Ovary (tissue), 9 donors: ENCODE data around the gene VPS37B. TPM values are rescaled to one million over a fixed set of nuclear protein-coding genes. Genes with fewer than 3 reads are reported as not detected.

ENCODE experiments used
- DNase-seq, 5 donors: peaks; one replicate each; pipeline ENCODE4 v3.0.0-alpha.2; 2019 to 2020
- H3K27ac ChIP-seq, 2 donors: fragments of 200-600 bp; one replicate each; pipeline versions ENCODE4 v1.5.1 to v1.8.0; 2019 to 2022
- H3K27me3 ChIP-seq: fragments of 200-600 bp; one replicate; pipeline ENCODE4 v1.8.0; 2022
- H3K36me3 ChIP-seq: fragments of 200-600 bp; sonication (generic); one replicate; pipeline ENCODE4 v1.5.1; 2019
- H3K4me1 ChIP-seq: one replicate; pipeline ENCODE4 v1.8.1; 2013; ENCODE audit warnings: mild to moderate bottlenecking, moderate library complexity; ENCODE audit not compliant: insufficient read depth
- H3K4me3 ChIP-seq: fragments of 200-600 bp; sonication (generic); one replicate; pipeline ENCODE4 v1.5.1; 2017
- H3K9me3 ChIP-seq, 2 donors: fragments of 200-600 bp in 1 of 2; sonication (generic) in 1 of 2; one replicate each; pipeline versions ENCODE4 v1.5.1 to v1.8.1; 2013 to 2019; ENCODE audit warnings: mild to moderate bottlenecking in 1 of 2, moderate library complexity in 1 of 2
- EP300 ChIP-seq: sonication (generic); formaldehyde crosslinking; IDR thresholded peaks from one replicate; pipeline ENCODE4 v1.6.1; 2017; ENCODE audit warnings: antibody characterized with exemption
- POLR2A ChIP-seq: fragments of 450-650 bp; IDR thresholded peaks from one replicate; pipeline ENCODE4 v1.6.1; 2017; ENCODE audit warnings: antibody characterized with exemption, mild to moderate bottlenecking, moderate library complexity
- WGBS, 3 donors: extraction: QIAGEN DNeasy Blood & Tissue Kit in 1 of 3; methylation state at CpG; one replicate each; pipeline versions ENCODE4 v1.1.5 to v1.1.7; 2013 to 2017; 5-methylcytosine and 5-hydroxymethylcytosine counted together
- intact Hi-C, 4 donors: fragments of 100-400 bp; cut with DNase I; formaldehyde crosslinking; loops; one replicate each; pipeline versions ENCODE4 v1.11.0 to v1.15.1; 2022 to 2023
- polyA plus RNA-seq, 2 donors: library from polyadenylated mRNA; stranded (reverse); fragments of 200-250 nt in 1 of 2; fragments of 350-450 nt in 1 of 2; fragmentation: Illumina TruSeq in 1 of 2; extraction: RNeasy Lipid Tissue Mini Kit (QIAGEN cat#74804) in 1 of 2; gene quantifications; one replicate each; pipeline ENCODE4 v1.2.3, GENCODE V29; 2013 to 2014
- total RNA-seq, 7 donors: library from RNA; depleted of rRNA in 2 of 7; stranded (reverse); fragments of >200 nt in 2 of 7; fragmentation: NEBNext Ultra II Directional in 3 of 7; extraction: Animal tissue kit (Norgen Biotek cat#: 25700) in 3 of 7; gene quantifications; one replicate each; pipeline versions ENCODE4 v1.1.0 to v1.2.4, GENCODE V29; 2016 to 2023
- TF ChIP-seq, protein P1 (sequence below), 3 donors: fragments of 450-650 bp in 2 of 3; fragments of 200-600 bp in 1 of 3; IDR thresholded peaks; one replicate each; pipeline versions ENCODE4 v1.5.1 to v1.8.0; 2016 to 2022; ENCODE audit warnings: antibody characterized with exemption in 3 of 3, mild to moderate bottlenecking in 1 of 3
- donor health status: DM: no; HTN: no; CAD: no; lungs with moderate emphysema.
- donor health status: DM: no; HTN: no; CAD: no.
- donor health status: Bipolar disorder and iron deficiency.
- donor health status: DM: yes; HTN: yes; CAD: no.
- donor health status: DM: no; HTN: no; CAD: no.
- donor health status: DM: yes; HTN: yes; CAD: no.

VPS37B gene
- total and polyA plus RNA-seq, 9 donors, result 9.5 to 44.3 (median 12.1) TPM

DNA sequence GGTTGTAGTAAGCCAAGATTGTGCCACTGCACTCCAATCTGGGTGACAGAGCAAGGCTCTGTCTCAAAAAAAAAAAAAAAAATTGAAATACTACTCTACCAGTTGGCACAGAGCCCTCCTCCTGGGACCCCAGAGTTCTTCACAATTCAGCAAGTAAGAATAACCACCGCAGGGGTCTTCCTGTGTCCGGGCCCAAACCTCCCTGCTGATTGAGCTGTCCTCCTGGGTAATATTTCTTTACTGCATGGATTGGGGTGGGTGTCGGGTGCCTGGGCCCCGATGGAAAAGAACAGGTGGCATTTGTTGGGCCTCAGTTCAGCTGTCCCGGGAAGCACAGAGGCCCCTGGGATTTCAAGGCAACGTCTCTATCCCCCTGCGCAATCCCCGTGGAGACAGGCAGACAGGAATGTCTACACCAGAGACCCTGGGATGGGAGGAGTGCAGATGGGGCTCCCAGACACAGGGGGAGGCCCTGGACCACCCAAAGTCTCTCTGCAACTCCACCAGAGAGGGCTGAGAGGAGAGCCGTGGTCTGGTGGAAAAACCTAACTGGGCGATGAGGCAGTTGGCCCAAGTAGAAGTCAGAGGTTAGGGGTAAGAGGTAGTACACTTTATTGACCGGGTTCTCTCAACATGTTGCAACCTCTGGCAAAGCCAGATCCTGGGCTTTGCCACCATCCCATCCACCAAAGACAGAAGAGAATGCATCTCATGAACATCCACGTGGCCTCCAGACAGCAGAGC lies 32.7 kb upstream of the VPS37B start:
- no peak overlapping the region for H3K4me3 ChIP-seq
- H3K4me1 ChIP-seq, result no peaks in the 10 kb centered on the region
- no peaks in the 10 kb centered on the region for H3K9me3 ChIP-seq
- intact Hi-C loops, result no loop called here
- no peak overlapping the region for H3K27ac ChIP-seq
- TF ChIP-seq EP300 (no peak), POLR2A (no peak)
- TF ChIP-seq, protein P1, sequence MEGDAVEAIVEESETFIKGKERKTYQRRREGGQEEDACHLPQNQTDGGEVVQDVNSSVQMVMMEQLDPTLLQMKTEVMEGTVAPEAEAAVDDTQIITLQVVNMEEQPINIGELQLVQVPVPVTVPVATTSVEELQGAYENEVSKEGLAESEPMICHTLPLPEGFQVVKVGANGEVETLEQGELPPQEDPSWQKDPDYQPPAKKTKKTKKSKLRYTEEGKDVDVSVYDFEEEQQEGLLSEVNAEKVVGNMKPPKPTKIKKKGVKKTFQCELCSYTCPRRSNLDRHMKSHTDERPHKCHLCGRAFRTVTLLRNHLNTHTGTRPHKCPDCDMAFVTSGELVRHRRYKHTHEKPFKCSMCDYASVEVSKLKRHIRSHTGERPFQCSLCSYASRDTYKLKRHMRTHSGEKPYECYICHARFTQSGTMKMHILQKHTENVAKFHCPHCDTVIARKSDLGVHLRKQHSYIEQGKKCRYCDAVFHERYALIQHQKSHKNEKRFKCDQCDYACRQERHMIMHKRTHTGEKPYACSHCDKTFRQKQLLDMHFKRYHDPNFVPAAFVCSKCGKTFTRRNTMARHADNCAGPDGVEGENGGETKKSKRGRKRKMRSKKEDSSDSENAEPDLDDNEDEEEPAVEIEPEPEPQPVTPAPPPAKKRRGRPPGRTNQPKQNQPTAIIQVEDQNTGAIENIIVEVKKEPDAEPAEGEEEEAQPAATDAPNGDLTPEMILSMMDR (IDR thresholded peaks at IDR 0.05), result no peak
- no peak for DNase-seq
- no peaks in the 10 kb centered on the region for H3K27me3 ChIP-seq
- 68 to 76% (median 69%) methylated on average over 12 of the region's 12 CpGs for WGBS, 3 donors
- H3K36me3 ChIP-seq, result no peaks in the 10 kb centered on the region

DNA sequence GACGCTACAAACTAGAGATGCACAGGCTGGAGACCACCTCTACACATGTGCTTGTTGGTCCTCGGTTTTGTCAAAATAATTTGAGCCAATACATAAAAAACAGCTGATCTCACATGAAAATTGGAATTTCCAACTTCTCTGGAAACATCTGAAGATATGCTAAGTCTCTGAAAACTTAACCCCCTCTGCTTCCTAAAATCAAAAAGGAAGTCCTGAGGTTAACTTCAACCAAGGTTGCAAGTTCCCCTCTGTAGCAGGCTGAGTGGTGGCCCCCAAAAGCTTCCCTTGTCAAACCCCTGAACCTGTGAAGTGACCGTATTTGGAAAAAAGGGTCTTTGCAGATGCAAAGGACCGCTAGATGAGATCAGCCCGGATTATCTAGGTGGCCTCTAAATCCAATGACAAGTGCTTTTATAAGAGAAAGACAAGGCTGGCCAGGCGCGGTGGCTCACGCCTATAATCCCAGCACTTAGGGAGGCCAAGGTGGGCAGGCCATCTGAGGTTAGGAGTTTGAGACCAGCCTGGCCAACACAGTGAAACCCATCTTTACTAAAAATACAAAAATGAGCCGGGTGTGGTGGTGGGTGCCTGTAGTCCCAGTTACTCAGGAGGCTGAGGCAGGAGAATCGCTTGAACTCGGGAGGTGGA lies 32.0 kb upstream of the VPS37B start:
- WGBS, 3 donors, result 83 to 91% (median 88%) methylated on average over 11 of the region's 11 CpGs
- no peak for TF ChIP-seq EP300
- TF ChIP-seq POLR2A, result no peak
- TF ChIP-seq, protein P1 (IDR thresholded peaks at IDR 0.05), result no peak
- H3K4me3 ChIP-seq, result no peak overlapping the region
- no peaks in the 10 kb centered on the region for H3K9me3 ChIP-seq
- DNase-seq, result no peak
- H3K4me1 ChIP-seq, result no peaks in the 10 kb centered on the region
- H3K27me3 ChIP-seq, result no peaks in the 10 kb centered on the region
- intact Hi-C loops, result no loop called here
- H3K36me3 ChIP-seq, result no peaks in the 10 kb centered on the region
- H3K27ac ChIP-seq, result no peak overlapping the region

DNA sequence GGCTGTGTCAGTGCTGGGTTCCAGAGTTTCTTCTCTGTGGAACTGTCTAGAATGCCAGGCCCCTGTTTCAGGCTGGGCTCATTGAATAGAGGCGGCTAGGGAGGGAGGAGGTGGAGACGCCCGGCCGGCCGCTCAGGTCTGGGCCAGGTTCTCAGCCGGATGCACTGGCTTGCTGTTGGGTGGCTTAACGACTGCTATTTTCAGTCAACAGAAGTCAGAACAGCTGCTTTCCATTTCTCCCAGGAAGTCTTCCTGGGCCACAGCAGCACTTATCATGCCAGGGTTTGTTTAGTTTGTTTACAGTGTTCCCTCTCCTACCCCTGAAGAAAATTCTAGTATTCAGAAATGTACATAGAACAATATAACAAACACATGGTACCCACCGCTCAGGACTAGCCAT lies 26.0 kb upstream of the VPS37B start:
- H3K27ac ChIP-seq, result no peak overlapping the region
- intact Hi-C loops, result no loop called here
- H3K4me3 ChIP-seq, result no peak overlapping the region
- no peak for TF ChIP-seq EP300
- TF ChIP-seq, protein P1 (IDR thresholded peaks at IDR 0.05), result no peak
- TF ChIP-seq POLR2A, result no peak
- H3K27me3 ChIP-seq, result no peaks in the 10 kb centered on the region
- no peak for DNase-seq
- no peaks in the 10 kb centered on the region for H3K36me3 ChIP-seq
- no peaks in the 10 kb centered on the region for H3K9me3 ChIP-seq
- 63 to 74% (median 68%) methylated on average over 8 of the region's 8 CpGs for WGBS, 3 donors
- H3K4me1 ChIP-seq, result peaks cover 6% of the 10 kb centered on the region

DNA sequence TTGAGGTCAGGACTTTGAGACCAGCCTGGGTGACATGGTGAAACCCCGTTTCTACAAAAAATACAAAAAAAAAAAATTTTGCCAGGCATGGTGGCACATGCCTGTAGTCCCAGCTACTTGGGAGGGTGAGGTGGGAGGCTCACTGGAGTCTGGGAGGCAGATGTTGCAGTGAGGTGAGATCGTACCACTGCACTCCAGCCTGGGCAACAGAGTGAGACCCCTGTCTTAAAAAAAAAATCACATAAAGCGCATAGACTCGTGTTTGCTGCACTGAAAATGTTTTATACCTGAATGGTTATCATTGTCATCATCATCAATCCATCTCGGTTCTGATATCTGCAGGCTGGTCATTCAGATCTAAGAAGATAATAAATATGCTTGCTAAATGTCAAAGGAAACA lies 24.8 kb upstream of the VPS37B start:
- Histone ChIP-seq H3K4me3 (no peak overlapping the region), H3K27ac (no peak overlapping the region), H3K9me3 (no peaks in the 10 kb centered on the region), H3K36me3 (no peaks in the 10 kb centered on the region), H3K4me1 (peaks cover 6% of the 10 kb centered on the region), H3K27me3 (no peaks in the 10 kb centered on the region)
- DNase-seq, result no peak
- WGBS, 3 donors, result 84 to 91% (median 86%) methylated on average over 5 of the region's 5 CpGs
- TF ChIP-seq, protein P1 (IDR thresholded peaks at IDR 0.05), result no peak
- TF ChIP-seq EP300 (no peak), POLR2A (no peak)
- intact Hi-C loops, result no loop called here
